GM21447 (cell line): ENCODE data around the gene RHEB.

ENCODE experiments used
- ATAC-seq: cut with Tn5 transposase; IDR thresholded peaks from one replicate; pipeline ENCODE4 v1.9.1; 2021; ENCODE audit not compliant: unreplicated experiment

The RHEB gene

GRCh38 chr7:151472644-151473380, 46.9 kb downstream of the RHEB start:
- peak; percentile 32 for ATAC-seq

GRCh38 chr7:151470711-151471110, 49.0 kb downstream of the RHEB start:
- no peak for ATAC-seq

- no peak for ATAC-seq
Observed at GRCh38 chr7:151469281-151469680, 50.4 kb downstream of the RHEB start.

GRCh38 chr7:151468217-151469018, 51.3 kb downstream of the RHEB start:
- ATAC-seq, result no peak

- ATAC-seq, result no peak
Observed at GRCh38 chr7:151465169-151465568, 54.5 kb downstream of the RHEB start.

- ATAC-seq, result no peak
Observed at GRCh38 chr7:151462306-151462779, 57.4 kb downstream of the RHEB start.

- no peak for ATAC-seq
Observed at GRCh38 chr7:151461942-151462230, 57.8 kb downstream of the RHEB start.

GRCh38 chr7:151461096-151461941, 58.4 kb downstream of the RHEB start:
- no peak for ATAC-seq

- ATAC-seq, result no peak
Observed at GRCh38 chr7:151460474-151460855, 59.2 kb downstream of the RHEB start.

- ATAC-seq, result no peak
Observed at GRCh38 chr7:151459726-151460473, 59.8 kb downstream of the RHEB start.

GRCh38 chr7:151457534-151457933, 62.2 kb downstream of the RHEB start:
- ATAC-seq, result no peak

GRCh38 chr7:151456782-151457181, 62.9 kb downstream of the RHEB start:
- ATAC-seq, result no peak

GRCh38 chr7:151456276-151456675, 63.4 kb downstream of the RHEB start:
- ATAC-seq, result no peak

- ATAC-seq, result no peak
Observed at GRCh38 chr7:151455690-151456089, 64.0 kb downstream of the RHEB start.

GRCh38 chr7:151454932-151455530, 64.7 kb downstream of the RHEB start:
- no peak for ATAC-seq

- no peak for ATAC-seq
Observed at GRCh38 chr7:151454305-151454704, 65.4 kb downstream of the RHEB start.

GRCh38 chr7:151453326-151453791, 66.3 kb downstream of the RHEB start:
- no peak for ATAC-seq

- ATAC-seq, result no peak
Observed at GRCh38 chr7:151452680-151453325, 66.9 kb downstream of the RHEB start.

GRCh38 chr7:151451626-151452571, 67.8 kb downstream of the RHEB start:
- no peak for ATAC-seq
